Panc1 (cell line): ENCODE results near the gene LGALSL.

ENCODE experiments used
- CTCF ChIP-seq: fragments of 450-650 bp; IDR thresholded peaks from 2 replicates; pipeline ENCODE4 v1.5.1; 2017; ENCODE audit warnings: mild to moderate bottlenecking
- POLR2AphosphoS5 ChIP-seq: IDR thresholded peaks from 2 replicates; pipeline ENCODE4 v1.6.1; 2012; ENCODE audit warnings: mild to moderate bottlenecking, low read depth, low read length, moderate library complexity
- REST ChIP-seq, 2 experiments: IDR thresholded peaks; 2 replicates each; pipeline ENCODE4 v1.6.1; 2011 to 2012; ENCODE audit warnings: low read depth in 2 of 2, control low read depth in 1 of 2, low read length in 1 of 2, mild to moderate bottlenecking in 1 of 2, moderate library complexity in 1 of 2; ENCODE audit not compliant: insufficient read depth in 1 of 2
- SIN3A ChIP-seq: IDR thresholded peaks from 2 replicates; pipeline ENCODE4 v1.6.1; 2012; ENCODE audit warnings: low read depth, mild to moderate bottlenecking, low read length, moderate library complexity, borderline replicate concordance; ENCODE audit not compliant: insufficient read depth
- TCF7L2 ChIP-seq: IDR thresholded peaks from 2 replicates; pipeline ENCODE4 v1.6.1; 2011; ENCODE audit warnings: mild to moderate bottlenecking, low read depth, low read length, inconsistent platforms

GRCh38 chr2:64447317-64448040 lies 6.5 kb upstream of the LGALSL start:
- TF ChIP-seq CTCF (no peak), REST (IDR thresholded peaks at IDR 0.05; ENCODE audit: insufficient read depth in 1 of 2, low read depth in 2 of 2, low read length in 1 of 2) (no peak), POLR2AphosphoS5 (no peak), SIN3A (no peak), TCF7L2 (no peak)
